ENCODE results near the gene ANKS3. TPM values are rescaled to one million over a fixed set of nuclear protein-coding genes. Genes with fewer than 3 reads are reported as not detected.

Gene ANKS3
- total and polyA plus RNA-seq, 10 of the 15 experiments (the other 5 are each of a cell fraction or from before 2014, with no cell fraction given), result 0.29 to 14.2 (median 8.5) TPM

GRCh38 chr16:4767872-4768548, 33.9 kb upstream of the ANKS3 start:
- Histone ChIP-seq H2AFZ (ENCODE audit: control insufficient read depth, low read depth, low read length) (peak overlapping the region; percentile 80), H3K4me2 (ENCODE audit: control insufficient read depth, insufficient read depth) (peak overlapping the region; percentile 69), H3K4me1 (ENCODE audit: control insufficient read depth, insufficient read depth, low read length) (peaks cover 8% of the 10 kb centered on the region; the same call in 1 of the 2 replicates), H3K4me3 (peak overlapping the region; percentile 91), H4K20me1 (ENCODE audit: control insufficient read depth, insufficient read depth) (no peaks in the 10 kb centered on the region), H3K9ac (ENCODE audit: control insufficient read depth, insufficient read depth, low read length) (peak overlapping the region; percentile 64), H3K27ac (ENCODE audit: control insufficient read depth, insufficient read depth) (peak overlapping the region; percentile 9), H3K36me3 (ENCODE audit: control insufficient read depth in 2 of 2, insufficient read depth in 2 of 2, low read length in 1 of 2) (peaks cover 0 to 6% of the 10 kb centered on the region in 2 experiments; a peak in 2 of 4 replicates), H3K9me3 (replicated peaks; ENCODE audit: control insufficient read depth, insufficient read depth, low read length) (no peaks in the 10 kb centered on the region), H3K79me2 (ENCODE audit: control insufficient read depth, insufficient read depth, low read length) (peaks cover 18% of the 10 kb centered on the region), H3K27me3 (replicated peaks in 1 of 2; ENCODE audit: control insufficient read depth in 2 of 2, insufficient read depth in 2 of 2, low read length in 1 of 2) (no peaks in the 10 kb centered on the region)
- 21% methylated on average over 17 of the region's 17 CpGs for WGBS (ENCODE audit: insufficient coverage, insufficient replicate concordance, low lambda C conversion rate, missing lambda C conversion rate)
- in situ Hi-C loops (cut with MboI), result no loop called here
- ChIA-PET POLR2A (interaction anchor here (0.8 to 2.8 kb wide), 7 partner anchors 8 to 152 kb away, joined by 3 to 15 read pairs (median 5); partner anchors contain the start of genes ANKS3 and DNAAF8), RAD21 (ENCODE audit: unreplicated experiment) (interaction anchor here (1.9 to 2.0 kb wide), 2 partner anchors 32 to 33 kb away, joined by 6 to 18 read pairs; partner anchors contain the start of genes ANKS3 and DNAAF8), SMC1A (ENCODE audit: uncharacterized antibody, unreplicated experiment) (interaction anchor here (0.9 to 3.4 kb wide), 3 partner anchors 32 to 35 kb away, joined by 3 to 15 read pairs (median 4); partner anchors contain the start of genes ANKS3, DNAAF8 and ROGDI), CTCF (interaction anchor here (0.9 to 1.4 kb wide), 2 partner anchors 33 to 514 kb away, joined by 3 to 7 read pairs; partner anchors contain the start of gene DNAAF8)
- no TSS peak for BruUV-seq (replicated peaks)
- DNase-seq (ENCODE audit: low read depth, low spot score), result peak; percentile 20
- intact Hi-C loops (cut with micrococcal nuclease; ENCODE audit: unreplicated experiment), result loop anchor here (2.0 kb wide), 3 partner anchors 33 to 79 kb away; partner anchors contain the start of genes ANKS3, DNAAF8, GLYR1 and ROGDI
- FAIRE-seq, result no peak
- no peak for ATAC-seq
- TF ChIP-seq NR2F1 (conservative IDR thresholded peaks at IDR 0.05) (0 out of 2 replicates have a peak, but pooled peaks have one; percentile 37), MEF2B (IDR thresholded peaks at IDR 0.05; ENCODE audit: partially characterized antibody, poor library complexity, severe bottlenecking) (no peak), EGR1 (IDR thresholded peaks at IDR 0.05; ENCODE audit: borderline replicate concordance in 1 of 2, low read depth in 2 of 2, low read length in 2 of 2) (0 out of 3 replicates have a peak, but pooled peaks of 1 of the 2 experiments have one; percentile 19)
